ENCODE data around the gene ACMSD.
"Not testable (repeated sequence)": the region's sequence is repeated elsewhere in the genome, so short reads cannot be mapped to it uniquely, and the experiment has no call there.

The ACMSD gene

GRCh38 chr2:134838143-134838620 is at the start of gene ACMSD:
Gene ACMSD (plus strand): TSS chr2:134838616. CDS start chr2:134838683, 67 bp downstream.
- DNase-seq, result no peak

- DNase-seq, result no peak
These were observed 47.9 kb upstream of the ACMSD start for GRCh38 chr2:134790487-134790886.

- DNase-seq, result no peak
These were observed 46.8 kb upstream of the ACMSD start for GRCh38 chr2:134791616-134792015.

- no peak for DNase-seq
These were observed 46.2 kb upstream of the ACMSD start for GRCh38 chr2:134792186-134792585.

DNA sequence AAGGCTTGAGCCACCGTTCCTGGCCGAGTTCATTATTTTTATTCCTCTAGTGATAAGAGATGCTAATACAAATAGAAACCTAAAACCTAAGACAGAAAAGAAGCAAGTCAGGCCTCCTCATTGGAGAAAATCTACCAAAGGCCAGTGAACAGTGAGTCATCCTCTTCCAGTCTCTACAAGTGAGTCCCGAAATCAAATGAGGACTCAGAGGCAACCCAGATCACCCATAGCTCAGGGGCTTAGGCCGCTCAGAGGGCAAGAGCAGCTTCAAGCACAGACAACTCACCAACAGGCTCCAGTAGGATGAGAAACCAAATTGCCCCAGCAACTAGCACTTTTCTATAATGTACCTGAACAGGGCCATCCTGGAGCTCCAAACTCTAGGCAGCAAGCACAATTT is 42.7 kb upstream of the ACMSD start:
- no peak for DNase-seq

DNA sequence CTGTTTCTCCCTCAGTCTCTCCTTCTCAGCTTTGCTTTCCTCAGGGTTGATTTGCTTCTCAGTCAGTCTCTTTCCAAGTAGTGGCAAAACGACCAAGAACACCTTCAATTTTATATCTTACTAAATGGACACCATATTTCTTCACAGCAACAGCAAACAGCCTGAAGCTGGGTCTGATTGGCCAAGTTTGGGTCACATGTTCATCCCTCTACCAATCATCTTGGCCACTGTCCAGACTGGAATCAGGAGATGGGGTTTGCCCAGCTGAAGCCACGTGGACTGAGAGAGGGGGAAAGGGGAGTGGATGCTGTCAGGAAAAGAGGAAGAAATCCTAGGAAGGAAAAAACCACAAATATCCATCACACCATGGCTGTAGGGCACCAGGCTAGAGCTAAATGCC is 42.0 kb upstream of the ACMSD start:
- DNase-seq, result no peak

GRCh38 chr2:134799936-134800335 is 38.5 kb upstream of the ACMSD start:
- no peak for DNase-seq

GRCh38 chr2:134800341-134800740 is 38.1 kb upstream of the ACMSD start:
- DNase-seq, result no peak

DNA sequence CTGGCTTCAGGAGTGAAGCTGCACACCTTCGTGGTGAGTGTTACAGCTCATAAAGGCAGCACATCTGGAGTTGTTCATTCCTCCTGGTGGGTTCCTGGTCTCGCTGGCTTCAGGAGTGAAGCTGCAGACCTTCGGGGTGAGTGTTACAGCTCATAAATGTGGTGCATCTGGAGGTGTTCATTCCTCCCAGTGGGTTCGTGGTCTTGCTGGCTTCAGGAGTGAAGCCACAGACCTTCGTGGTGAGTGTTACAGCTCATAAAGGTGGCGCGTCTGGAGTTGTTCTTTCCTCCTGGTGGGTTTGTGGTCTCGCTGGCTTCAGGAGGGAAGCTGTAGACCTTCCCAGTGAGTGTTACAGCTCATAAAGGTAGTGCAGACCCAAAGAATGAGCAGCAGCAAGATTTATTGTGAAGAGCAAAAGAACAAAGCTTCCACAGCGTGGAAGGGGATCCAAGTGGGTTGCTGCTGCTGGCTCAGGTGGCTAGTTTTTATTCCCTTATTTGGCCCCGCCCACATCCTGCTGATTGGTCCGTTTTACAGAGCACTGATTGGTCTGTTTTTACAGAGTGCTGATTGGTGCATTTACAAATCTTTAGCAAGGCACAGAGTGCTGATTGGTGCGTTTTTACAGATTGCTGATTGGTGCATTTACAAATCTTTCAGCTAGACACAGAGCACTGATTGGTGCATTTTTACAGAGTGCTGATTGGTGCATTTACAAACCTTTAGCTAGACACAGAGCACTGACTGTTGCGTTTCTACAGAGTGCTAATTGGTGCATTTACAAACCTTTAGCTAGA is 34.6 kb upstream of the ACMSD start:
- DNase-seq, result not testable (repeated sequence)

DNA sequence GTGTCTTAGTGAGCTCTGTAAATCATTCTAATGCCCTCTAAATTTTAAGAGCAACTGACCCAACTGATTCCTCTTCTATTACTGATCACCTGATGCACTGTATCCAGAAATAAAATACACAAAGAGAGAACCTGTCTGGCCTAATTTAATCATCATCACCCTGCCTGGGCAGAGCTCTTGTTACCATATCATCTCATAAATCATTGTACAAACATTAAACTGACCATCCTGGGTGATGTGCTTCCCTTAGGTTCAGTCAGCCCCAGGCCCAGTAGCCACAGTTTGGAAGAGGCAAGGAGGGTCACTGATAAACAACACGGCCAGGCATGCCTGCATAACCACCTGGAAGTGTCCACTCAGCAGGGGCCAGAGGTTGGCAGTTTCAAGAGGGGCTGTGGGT is 22.7 kb upstream of the ACMSD start:
- DNase-seq, result no peak

DNA sequence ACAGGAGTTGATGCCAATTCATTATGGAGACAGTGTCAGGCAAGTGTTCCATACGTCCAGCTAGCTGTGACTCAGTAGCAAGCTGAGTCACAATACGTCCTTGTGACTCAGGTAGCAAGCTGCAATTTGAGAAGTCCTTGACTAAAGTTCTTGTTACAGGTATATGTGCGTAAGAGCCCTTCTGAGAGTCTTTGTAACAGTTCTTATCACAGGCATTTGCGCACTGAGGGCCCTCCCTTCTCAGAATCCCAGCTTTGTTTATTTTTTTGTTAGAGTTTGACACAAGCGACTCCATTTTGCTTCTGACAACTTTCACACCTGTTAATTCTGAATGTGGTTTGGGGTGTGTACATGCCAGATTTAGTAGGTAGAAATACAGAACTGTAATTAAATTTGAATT is 20.1 kb upstream of the ACMSD start:
- no peak for DNase-seq

DNA sequence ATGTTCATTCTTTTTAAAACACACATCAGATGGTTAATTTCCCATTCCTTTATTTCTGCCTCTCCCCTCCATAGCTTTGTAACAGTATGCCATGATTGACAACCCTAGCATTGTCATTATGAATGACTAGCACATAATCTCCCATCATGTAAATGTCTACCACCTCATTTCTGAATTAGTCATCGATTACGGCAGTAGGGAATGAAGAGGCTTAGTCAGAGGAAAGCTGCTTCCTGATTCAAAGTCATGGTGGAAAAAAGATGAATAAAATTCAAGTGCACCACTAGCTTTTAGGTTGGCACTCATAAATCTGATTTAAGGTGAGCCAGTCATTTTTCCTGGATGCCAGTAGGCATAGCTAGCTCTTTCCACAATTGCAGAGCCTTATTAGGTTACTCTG is 19.1 kb upstream of the ACMSD start:
- DNase-seq, result no peak

- no peak for DNase-seq
These were observed 15.0 kb upstream of the ACMSD start for GRCh38 chr2:134823431-134823830.

GRCh38 chr2:134823832-134824231 is 14.6 kb upstream of the ACMSD start:
- DNase-seq, result no peak

GRCh38 chr2:134825716-134826115 is 12.7 kb upstream of the ACMSD start:
- DNase-seq, result not testable (repeated sequence)

DNA sequence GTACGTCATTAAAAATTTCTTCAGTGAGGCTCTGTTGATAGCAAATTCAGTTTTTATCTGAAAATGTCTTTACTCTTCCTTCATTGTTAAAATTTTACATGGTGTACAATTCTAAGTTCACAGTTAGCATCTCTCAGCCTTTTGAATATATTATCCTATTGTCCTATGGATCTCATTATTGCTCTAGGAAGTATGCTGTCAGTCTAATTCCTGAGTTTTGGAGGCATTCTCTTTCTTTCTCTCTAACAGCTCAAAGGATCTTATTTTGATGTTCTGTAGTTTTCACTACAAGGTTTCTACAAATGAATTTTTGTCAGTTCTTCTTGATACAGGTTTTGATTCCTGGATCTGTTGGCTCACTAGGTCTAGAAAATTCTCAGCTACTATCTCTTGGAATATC is 2.9 kb upstream of the ACMSD start:
- DNase-seq, result no peak

DNA sequence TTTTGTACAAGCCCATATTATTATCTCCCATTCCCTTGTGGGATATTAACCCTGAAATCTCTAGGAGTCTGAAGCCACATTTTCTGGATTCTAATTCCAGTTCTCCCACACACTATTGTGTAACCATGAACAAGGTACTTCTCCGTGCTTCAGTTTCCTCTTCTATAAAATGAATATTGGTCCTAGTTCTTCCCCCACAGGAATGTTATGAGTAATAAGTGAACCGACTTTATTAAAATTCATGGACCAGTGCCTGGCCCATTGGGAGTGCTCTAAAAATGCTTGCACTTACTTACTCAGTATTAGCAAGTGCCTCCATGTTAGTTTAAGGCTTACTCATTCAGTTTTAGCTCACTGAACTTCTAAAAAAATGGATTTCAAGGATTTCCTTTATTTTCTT is 1.4 kb upstream of the ACMSD start:
- DNase-seq, result no peak

DNA sequence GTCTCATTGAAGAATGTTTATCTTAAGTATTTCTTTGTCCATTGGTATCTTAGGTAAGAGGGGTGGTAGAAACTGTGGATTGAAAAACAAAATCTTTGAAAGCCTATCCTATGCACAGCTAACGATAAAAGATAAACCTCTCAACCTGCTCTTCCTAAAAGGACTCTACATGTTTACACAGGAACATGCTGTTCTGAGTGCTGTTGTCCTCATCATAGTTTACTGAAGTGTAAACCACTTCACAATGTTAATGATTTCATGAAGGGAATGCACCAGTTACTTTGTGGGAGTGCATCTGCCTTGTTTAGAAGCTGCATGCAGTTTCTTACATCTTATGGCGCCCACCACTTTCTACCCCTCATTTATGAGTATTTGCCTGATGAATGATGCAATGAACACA is 1.2 kb downstream of the ACMSD start:
- no peak for DNase-seq

DNA sequence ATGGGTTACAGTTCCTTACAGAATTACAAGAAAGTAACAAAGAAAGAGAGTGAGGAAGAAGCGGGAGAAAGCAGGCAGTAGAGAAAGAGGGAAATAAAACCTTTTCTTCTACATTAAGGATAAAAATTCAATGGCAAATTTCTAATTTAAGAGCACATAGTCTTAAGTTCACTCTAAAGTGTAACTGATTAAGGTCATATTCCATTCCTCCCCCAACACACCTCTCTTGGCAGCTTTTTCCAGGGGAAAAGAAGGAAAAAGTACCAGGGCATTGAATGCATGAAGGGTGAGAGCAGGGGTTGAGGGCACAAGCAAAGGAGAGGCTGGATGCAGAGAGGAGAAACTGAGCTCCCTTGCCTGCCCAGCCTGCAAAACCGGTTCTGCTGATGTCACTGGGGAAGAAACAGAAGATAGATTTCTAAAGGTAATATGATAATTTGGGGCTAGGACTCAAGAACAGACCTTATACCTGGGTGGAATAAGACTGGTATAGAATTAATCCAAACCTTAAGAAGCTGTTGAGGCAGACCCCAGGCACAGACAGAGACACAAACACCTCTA is 4.6 kb downstream of the ACMSD start:
- DNase-seq, result no peak

GRCh38 chr2:134843968-134844367 is 5.6 kb downstream of the ACMSD start:
- no peak for DNase-seq

- no peak for DNase-seq
These were observed 6.6 kb downstream of the ACMSD start for GRCh38 chr2:134845028-134845427.

GRCh38 chr2:134845719-134846118 is 7.3 kb downstream of the ACMSD start:
- no peak for DNase-seq

DNA sequence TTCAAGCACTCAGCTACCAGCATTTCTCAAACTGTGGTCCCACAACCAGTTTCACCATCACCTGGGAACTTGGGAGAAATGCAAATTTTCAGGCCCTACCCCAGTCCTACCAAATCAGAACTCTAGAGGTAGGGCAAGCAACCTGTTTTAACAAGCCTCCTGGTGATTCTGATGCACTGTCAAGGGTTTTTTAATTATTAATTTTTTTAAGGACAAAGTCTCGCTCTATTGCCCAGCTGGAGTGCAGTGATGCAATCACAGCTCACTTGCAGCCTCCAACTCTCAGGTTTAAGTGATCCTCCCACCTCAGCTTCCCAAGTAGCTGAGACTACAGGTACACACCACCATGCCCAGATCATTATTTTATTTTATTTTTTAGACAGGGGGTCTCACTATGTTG is 7.8 kb downstream of the ACMSD start:
- no peak for DNase-seq

- DNase-seq, result not testable (repeated sequence)
These were observed 9.2 kb downstream of the ACMSD start for GRCh38 chr2:134847582-134847981.

DNA sequence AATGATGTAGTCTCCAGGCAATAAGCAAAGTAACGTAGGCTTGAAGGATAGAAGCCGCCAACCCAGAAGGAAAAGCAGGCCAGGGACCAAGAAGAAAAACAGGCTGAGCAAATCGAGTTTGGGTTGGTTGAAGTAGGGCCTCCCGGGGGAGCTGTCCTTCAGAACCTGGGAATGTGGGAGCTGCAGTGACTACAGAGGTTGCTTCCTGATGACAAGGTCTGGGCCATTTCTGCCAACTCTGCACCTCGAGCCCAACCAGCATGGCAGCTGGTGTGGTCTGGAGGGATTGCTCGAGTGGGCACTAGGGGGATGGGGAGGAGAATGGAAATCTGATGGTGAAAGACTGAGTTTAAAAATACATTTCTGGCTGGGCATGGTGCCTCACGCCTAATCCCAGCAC is 14.1 kb downstream of the ACMSD start:
- no peak for DNase-seq
